ENCODE data around the gene EML4. TPM values are rescaled to one million over a fixed set of nuclear protein-coding genes. Genes with fewer than 3 reads are reported as not detected.

The EML4 gene
- total and polyA plus RNA-seq, 11 donors, result 2.3 to 32.8 (median 5.6) TPM

- H3K4me3 ChIP-seq, result no peak overlapping the region
- peaks cover 0 to 87% (median 55%) of the 10 kb centered on the region in 9 donors for H3K36me3 ChIP-seq
- no peak for ATAC-seq
- WGBS, 4 donors, result 82 to 88% (median 85%) methylated on average over 2 of the region's 2 CpGs
- DNase-seq, result no peak
- no peak for TF ChIP-seq POLR2A (IDR thresholded peaks at IDR 0.05)
- TF ChIP-seq, protein P1, sequence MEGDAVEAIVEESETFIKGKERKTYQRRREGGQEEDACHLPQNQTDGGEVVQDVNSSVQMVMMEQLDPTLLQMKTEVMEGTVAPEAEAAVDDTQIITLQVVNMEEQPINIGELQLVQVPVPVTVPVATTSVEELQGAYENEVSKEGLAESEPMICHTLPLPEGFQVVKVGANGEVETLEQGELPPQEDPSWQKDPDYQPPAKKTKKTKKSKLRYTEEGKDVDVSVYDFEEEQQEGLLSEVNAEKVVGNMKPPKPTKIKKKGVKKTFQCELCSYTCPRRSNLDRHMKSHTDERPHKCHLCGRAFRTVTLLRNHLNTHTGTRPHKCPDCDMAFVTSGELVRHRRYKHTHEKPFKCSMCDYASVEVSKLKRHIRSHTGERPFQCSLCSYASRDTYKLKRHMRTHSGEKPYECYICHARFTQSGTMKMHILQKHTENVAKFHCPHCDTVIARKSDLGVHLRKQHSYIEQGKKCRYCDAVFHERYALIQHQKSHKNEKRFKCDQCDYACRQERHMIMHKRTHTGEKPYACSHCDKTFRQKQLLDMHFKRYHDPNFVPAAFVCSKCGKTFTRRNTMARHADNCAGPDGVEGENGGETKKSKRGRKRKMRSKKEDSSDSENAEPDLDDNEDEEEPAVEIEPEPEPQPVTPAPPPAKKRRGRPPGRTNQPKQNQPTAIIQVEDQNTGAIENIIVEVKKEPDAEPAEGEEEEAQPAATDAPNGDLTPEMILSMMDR (IDR thresholded peaks at IDR 0.05), result no peak
- intact Hi-C loops (cut with DNase I), result no loop called here
- no peaks in the 10 kb centered on the region for H3K27me3 ChIP-seq
- H3K4me1 ChIP-seq, result peaks cover 0 to 21% (median 0%) of the 10 kb centered on the region in 12 donors
- no peak overlapping the region for H3K27ac ChIP-seq
- no peaks in the 10 kb centered on the region for H3K9me3 ChIP-seq
Measured at GRCh38 chr2:42300527-42300926, 131.4 kb downstream of the EML4 start.

GRCh38 chr2:42303252-42303651 lies 134.1 kb downstream of the EML4 start:
- intact Hi-C loops (cut with DNase I), result no loop called here
- TF ChIP-seq, protein P1 (IDR thresholded peaks at IDR 0.05), result no peak
- TF ChIP-seq POLR2A (IDR thresholded peaks at IDR 0.05), result no peak
- H3K9me3 ChIP-seq, result no peaks in the 10 kb centered on the region
- ATAC-seq (no peak), DNase-seq (no peak)
- 96 to 98% (median 97%) methylated on average over 3 of the region's 3 CpGs for WGBS, 4 donors
- H3K27me3 ChIP-seq, result no peaks in the 10 kb centered on the region
- peaks cover 0 to 5% (median 0%) of the 10 kb centered on the region in 12 donors for H3K4me1 ChIP-seq
- H3K4me3 ChIP-seq, result no peak overlapping the region
- no peak overlapping the region for H3K27ac ChIP-seq
- peaks cover 0 to 90% (median 59%) of the 10 kb centered on the region in 9 donors for H3K36me3 ChIP-seq

GRCh38 chr2:42304059-42304713 lies 135.0 kb downstream of the EML4 start:
- Histone ChIP-seq H3K27ac (no peak overlapping the region), H3K4me1 (no peaks in the 10 kb centered on the region), H3K27me3 (no peaks in the 10 kb centered on the region), H3K9me3 (no peaks in the 10 kb centered on the region), H3K4me3 (no peak overlapping the region), H3K36me3 (peaks cover 0 to 87% (median 60%) of the 10 kb centered on the region in 9 donors)
- 95 to 98% (median 97%) methylated on average over 2 of the region's 2 CpGs for WGBS, 4 donors
- DNase-seq (no peak), ATAC-seq (no peak)
- TF ChIP-seq, protein P1 (IDR thresholded peaks at IDR 0.05), result no peak
- TF ChIP-seq POLR2A (IDR thresholded peaks at IDR 0.05), result no peak
- intact Hi-C loops (cut with DNase I), result no loop called here

DNA sequence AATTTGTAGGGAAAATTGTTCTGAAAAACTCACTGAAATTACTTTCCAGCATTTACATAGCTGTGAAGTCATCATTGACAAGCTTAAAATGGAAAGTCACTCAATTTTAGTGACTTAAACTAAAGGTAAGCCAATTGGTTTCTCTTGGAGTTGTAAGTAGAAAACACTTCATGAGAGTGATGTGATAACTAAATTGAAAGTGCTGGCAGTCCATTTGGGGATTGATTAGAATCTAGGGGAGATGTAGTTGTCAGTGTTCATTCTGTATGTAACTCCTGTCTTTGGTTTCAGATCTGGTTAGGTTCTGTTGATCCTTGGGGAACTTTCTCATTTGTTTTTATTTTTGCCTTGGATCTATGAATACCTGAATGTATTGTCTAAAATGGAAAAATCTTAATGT lies 138.0 kb downstream of the EML4 start:
- no peak for ATAC-seq

More for the DNA sequence above, 138.0 kb downstream of the EML4 start:
- intact Hi-C loops (cut with DNase I), result no loop called here
- no peak overlapping the region for H3K27ac ChIP-seq
- no peaks in the 10 kb centered on the region for H3K4me1 ChIP-seq
- no peak for DNase-seq
- H3K9me3 ChIP-seq, result no peaks in the 10 kb centered on the region
- H3K36me3 ChIP-seq, result peaks cover 0 to 71% (median 49%) of the 10 kb centered on the region in 9 donors
- H3K27me3 ChIP-seq, result no peaks in the 10 kb centered on the region
- no peak overlapping the region for H3K4me3 ChIP-seq
- TF ChIP-seq, protein P1 (IDR thresholded peaks at IDR 0.05), result no peak
- no peak for TF ChIP-seq POLR2A (IDR thresholded peaks at IDR 0.05)

Data from heart left ventricle (tissue), 16 donors.